Mesenchymal stem cell (in vitro differentiated cells and primary cell): ENCODE measurements around the gene NAV2.

Experiments
- DNase-seq: peaks from one replicate; pipeline ENCODE4 v3.0.0-alpha.2; 2013
- H2AFZ ChIP-seq: one replicate; pipeline ENCODE4 v1.6.1; 2013; ENCODE audit warnings: low read depth, mild to moderate bottlenecking, control low read depth, inconsistent platforms, low read length, moderate library complexity
- H2AK5ac ChIP-seq: 2 replicates; pipeline ENCODE4 v1.6.1; 2013; ENCODE audit warnings: low read length, moderate library complexity, mild to moderate bottlenecking, inconsistent platforms; ENCODE audit not compliant: severe bottlenecking
- H2BK120ac ChIP-seq: one replicate; pipeline ENCODE4 v1.6.1; 2013; ENCODE audit warnings: low read depth, mild to moderate bottlenecking, inconsistent platforms, low read length, moderate library complexity
- H2BK12ac ChIP-seq, 2 experiments: one replicate each; pipeline ENCODE4 v1.6.1; 2013; ENCODE audit warnings: inconsistent platforms in 2 of 2, low read length in 2 of 2, mild to moderate bottlenecking in 2 of 2, moderate library complexity in 2 of 2, control low read depth in 1 of 2
- H2BK15ac ChIP-seq: one replicate; pipeline ENCODE4 v1.6.1; 2013; ENCODE audit warnings: mild to moderate bottlenecking, low read depth, inconsistent platforms; ENCODE audit not compliant: poor library complexity, severe bottlenecking
- H2BK5ac ChIP-seq: 2 replicates; pipeline ENCODE4 v1.6.1; 2013; ENCODE audit warnings: low read depth, mild to moderate bottlenecking, low read length, control low read depth, inconsistent platforms; ENCODE audit not compliant: poor library complexity, severe bottlenecking
- H3K14ac ChIP-seq, 2 experiments: one replicate each; pipeline ENCODE4 v1.6.1; 2013; ENCODE audit warnings: inconsistent platforms in 2 of 2, low read length in 2 of 2, control low read depth in 1 of 2, mild to moderate bottlenecking in 1 of 2, moderate library complexity in 1 of 2
- H3K18ac ChIP-seq, 2 experiments: one replicate each; pipeline ENCODE4 v1.6.1; 2013; ENCODE audit warnings: inconsistent platforms in 2 of 2, low read length in 2 of 2, control low read depth in 1 of 2, low read depth in 1 of 2, mild to moderate bottlenecking in 1 of 2
- H3K23ac ChIP-seq, 2 experiments: one replicate each; pipeline ENCODE4 v1.6.1; 2013; ENCODE audit warnings: inconsistent platforms in 2 of 2, low read length in 2 of 2, mild to moderate bottlenecking in 2 of 2, moderate library complexity in 2 of 2, control low read depth in 1 of 2
- H3K27ac ChIP-seq: 2 replicates; pipeline ENCODE4 v1.5.1; 2013; ENCODE audit warnings: mild to moderate bottlenecking, moderate library complexity, low read length, control low read depth, inconsistent platforms; ENCODE audit not compliant: poor library complexity, severe bottlenecking
- H3K27me3 ChIP-seq, 2 experiments: 2 replicates each; pipeline versions ENCODE4 v1.6.1 to v1.7.0; 2013; ENCODE audit warnings: low read length in 2 of 2, mild to moderate bottlenecking in 2 of 2, moderate library complexity in 2 of 2, control low read depth in 1 of 2, inconsistent platforms in 1 of 2; ENCODE audit not compliant: control insufficient read depth in 1 of 2, insufficient read depth in 1 of 2
- H3K36me3 ChIP-seq, 2 experiments: 2 replicates each; pipeline versions ENCODE4 v1.6.1 to v1.7.0; 2013; ENCODE audit warnings: low read length in 2 of 2, control low read depth in 1 of 2, inconsistent platforms in 1 of 2, low read depth in 1 of 2, mild to moderate bottlenecking in 1 of 2; ENCODE audit not compliant: insufficient read depth in 2 of 2, control insufficient read depth in 1 of 2
- H3K4ac ChIP-seq, 2 experiments: one replicate each; pipeline ENCODE4 v1.6.1; 2013; ENCODE audit warnings: inconsistent platforms in 2 of 2, low read length in 2 of 2, mild to moderate bottlenecking in 2 of 2, moderate library complexity in 2 of 2, control low read depth in 1 of 2, low read depth in 1 of 2
- H3K4me1 ChIP-seq: 2 replicates; pipeline ENCODE4 v1.6.1; 2013; ENCODE audit warnings: low read depth, low read length, control low read depth; ENCODE audit not compliant: control insufficient read depth, insufficient read depth
- H3K4me2 ChIP-seq: 2 replicates; pipeline ENCODE4 v1.6.1; 2013; ENCODE audit warnings: low read length, mild to moderate bottlenecking, inconsistent platforms; ENCODE audit not compliant: poor library complexity, severe bottlenecking
- H3K4me3 ChIP-seq, 2 experiments: 2 replicates each; pipeline versions ENCODE4 v1.5.1 to v1.7.0; 2013; ENCODE audit warnings: low read length in 2 of 2, mild to moderate bottlenecking in 2 of 2, control low read depth in 1 of 2, low read depth in 1 of 2; ENCODE audit not compliant: insufficient read depth in 1 of 2
- H3K79me1 ChIP-seq: replicated peaks from 2 replicates; pipeline ENCODE4 v1.6.1; 2013; ENCODE audit warnings: mild to moderate bottlenecking, control low read depth, low read length, inconsistent platforms; ENCODE audit not compliant: poor library complexity, severe bottlenecking
- H3K9ac ChIP-seq: 2 replicates; pipeline ENCODE4 v1.7.0; 2013; ENCODE audit warnings: mild to moderate bottlenecking, low read length, moderate library complexity
- H3K9me3 ChIP-seq: 2 replicates; pipeline ENCODE4 v1.7.0; 2013; ENCODE audit warnings: mild to moderate bottlenecking, low read length; ENCODE audit not compliant: control insufficient read depth
- H4K8ac ChIP-seq: one replicate; pipeline ENCODE4 v1.6.1; 2013; ENCODE audit warnings: inconsistent platforms, mild to moderate bottlenecking, low read length, moderate library complexity
- H4K91ac ChIP-seq: one replicate; pipeline ENCODE4 v1.6.1; 2013; ENCODE audit warnings: mild to moderate bottlenecking, low read length, inconsistent platforms
- WGBS: methylation state at CpG from one replicate; pipeline ENCODE4 v1.1.7; 2013; ENCODE audit warnings: mixed read lengths; 5-methylcytosine and 5-hydroxymethylcytosine counted together

NAV2 gene

GRCh38 chr11:19940831-19941230 lies 228.2 kb downstream of the NAV2 start:
- Histone ChIP-seq H3K36me3 (peaks cover 9 to 86% of the 10 kb centered on the region in 2 experiments), H2BK12ac (no peak overlapping the region), H3K18ac (no peak overlapping the region), H4K8ac (no peak overlapping the region), H4K91ac (no peak overlapping the region), H3K23ac (no peak overlapping the region), H3K27me3 (no peaks in the 10 kb centered on the region), H3K4me2 (no peak overlapping the region), H2AFZ (no peak overlapping the region), H2BK120ac (no peak overlapping the region), H2BK5ac (no peak overlapping the region), H3K4me3 (no peak overlapping the region), H3K4ac (no peak overlapping the region), H2AK5ac (no peak overlapping the region), H3K14ac (no peak overlapping the region), H3K9me3 (no peaks in the 10 kb centered on the region), H3K27ac (no peak overlapping the region), H3K79me1 (peaks cover 3% of the 10 kb centered on the region), H2BK15ac (no peak overlapping the region), H3K4me1 (no peaks in the 10 kb centered on the region), H3K9ac (no peak overlapping the region)
- WGBS, result 90% methylated on average over 6 of the region's 6 CpGs
- no peak for DNase-seq

- no CpG with 5 or more reads among the region's 1 CpG for WGBS
- Histone ChIP-seq H3K27ac (no peak overlapping the region), H3K36me3 (peaks cover 17 to 86% of the 10 kb centered on the region in 2 experiments), H3K9me3 (no peaks in the 10 kb centered on the region), H3K4me3 (no peak overlapping the region), H4K8ac (no peak overlapping the region), H3K18ac (no peak overlapping the region), H4K91ac (no peak overlapping the region), H2BK120ac (no peak overlapping the region), H2BK5ac (no peak overlapping the region), H2BK15ac (no peak overlapping the region), H2AK5ac (no peak overlapping the region), H3K27me3 (no peaks in the 10 kb centered on the region), H3K9ac (no peak overlapping the region), H2AFZ (no peak overlapping the region), H3K4me1 (no peaks in the 10 kb centered on the region), H2BK12ac (no peak overlapping the region), H3K4ac (no peak overlapping the region), H3K4me2 (no peak overlapping the region), H3K14ac (no peak overlapping the region), H3K23ac (no peak overlapping the region), H3K79me1 (no peaks in the 10 kb centered on the region)
- no peak for DNase-seq
Measured at GRCh38 chr11:19946681-19947080, 234.0 kb downstream of the NAV2 start.

- no peak overlapping the region for H2AFZ ChIP-seq
- no peak overlapping the region for H3K4ac ChIP-seq
- no peak overlapping the region for H2BK12ac ChIP-seq
- no peak overlapping the region for H2BK120ac ChIP-seq
- no peak overlapping the region for H3K4me2 ChIP-seq
- WGBS, result 74% methylated on average over 4 of the region's 5 CpGs
- no peak overlapping the region for H4K91ac ChIP-seq
- no peaks in the 10 kb centered on the region for H3K9me3 ChIP-seq
- H3K27ac ChIP-seq, result no peak overlapping the region
- H3K27me3 ChIP-seq, result no peaks in the 10 kb centered on the region
- H2BK15ac ChIP-seq, result no peak overlapping the region
- H2AK5ac ChIP-seq, result no peak overlapping the region
- H3K23ac ChIP-seq, result no peak overlapping the region
- H3K14ac ChIP-seq, result no peak overlapping the region
- no peak overlapping the region for H2BK5ac ChIP-seq
- peaks cover 16 to 85% of the 10 kb centered on the region in 2 experiments for H3K36me3 ChIP-seq
- H3K9ac ChIP-seq, result peak overlapping the region; percentile 21
- no peaks in the 10 kb centered on the region for H3K79me1 ChIP-seq
- no peak overlapping the region for H3K18ac ChIP-seq
- H3K4me3 ChIP-seq, result no peak overlapping the region
- no peak for DNase-seq
- H3K4me1 ChIP-seq, result no peaks in the 10 kb centered on the region
- H4K8ac ChIP-seq, result no peak overlapping the region
Measured at GRCh38 chr11:19947537-19948114, 235.0 kb downstream of the NAV2 start.

- Histone ChIP-seq H2AFZ (no peak overlapping the region), H2AK5ac (no peak overlapping the region), H3K79me1 (no peaks in the 10 kb centered on the region), H3K14ac (no peak overlapping the region), H3K4ac (no peak overlapping the region), H2BK5ac (no peak overlapping the region), H3K27me3 (no peaks in the 10 kb centered on the region), H3K23ac (no peak overlapping the region), H2BK12ac (no peak overlapping the region), H3K9ac (no peak overlapping the region), H3K9me3 (no peaks in the 10 kb centered on the region), H3K36me3 (peaks cover 14 to 70% of the 10 kb centered on the region in 2 experiments), H3K27ac (no peak overlapping the region), H3K18ac (no peak overlapping the region), H3K4me3 (no peak overlapping the region), H4K8ac (no peak overlapping the region), H3K4me2 (no peak overlapping the region), H3K4me1 (peaks cover 5% of the 10 kb centered on the region), H2BK15ac (no peak overlapping the region), H4K91ac (no peak overlapping the region), H2BK120ac (no peak overlapping the region)
- no peak for DNase-seq
- WGBS, result 97% methylated on average over 7 of the region's 7 CpGs
Measured at GRCh38 chr11:19949606-19950005, 237.0 kb downstream of the NAV2 start.
